ENCODE measurements around the gene AKAP6.

AKAP6 gene

DNA sequence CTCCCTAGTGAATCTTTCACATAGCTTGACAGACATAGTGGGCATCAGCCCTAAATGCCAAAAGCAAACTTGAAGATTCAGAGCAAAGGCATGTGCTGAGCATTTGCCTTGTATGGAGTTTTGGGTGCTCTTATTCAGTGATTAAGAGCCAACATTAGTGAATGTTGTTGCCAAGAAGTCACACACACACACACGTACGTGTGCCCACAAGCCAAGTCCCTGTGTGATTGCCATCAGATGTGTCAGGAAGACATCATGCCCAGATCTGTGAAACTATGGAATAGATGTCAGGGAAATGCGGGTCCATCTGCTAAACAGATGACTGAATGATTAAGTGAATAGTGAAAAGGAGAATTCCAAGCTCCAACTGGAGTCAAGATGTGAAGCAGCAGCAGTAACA lies 149.0 kb downstream of the AKAP6 start:
- peaks cover 17% of the 10 kb centered on the region for H3K4me1 ChIP-seq (ENCODE audit: control insufficient read depth, insufficient read depth, low read length, poor library complexity, severe bottlenecking)
- no peak overlapping the region for H3K4me3 ChIP-seq (ENCODE audit: extremely low read depth, insufficient read depth, low read length, poor library complexity, severe bottlenecking)
- no peaks in the 10 kb centered on the region for H3K9me3 ChIP-seq (ENCODE audit: control insufficient read depth, low read length)
- no peak overlapping the region for H3K27ac ChIP-seq (ENCODE audit: low read depth, low read length, severe bottlenecking)
- 83 to 100% methylated on average over 1 to 3 of the region's 3 CpGs for WGBS, 2 experiments (ENCODE audit: insufficient coverage in 2 of 2)
- H3K36me3 ChIP-seq (ENCODE audit: control insufficient read depth, insufficient read depth, low read length) = no peaks in the 10 kb centered on the region

DNA sequence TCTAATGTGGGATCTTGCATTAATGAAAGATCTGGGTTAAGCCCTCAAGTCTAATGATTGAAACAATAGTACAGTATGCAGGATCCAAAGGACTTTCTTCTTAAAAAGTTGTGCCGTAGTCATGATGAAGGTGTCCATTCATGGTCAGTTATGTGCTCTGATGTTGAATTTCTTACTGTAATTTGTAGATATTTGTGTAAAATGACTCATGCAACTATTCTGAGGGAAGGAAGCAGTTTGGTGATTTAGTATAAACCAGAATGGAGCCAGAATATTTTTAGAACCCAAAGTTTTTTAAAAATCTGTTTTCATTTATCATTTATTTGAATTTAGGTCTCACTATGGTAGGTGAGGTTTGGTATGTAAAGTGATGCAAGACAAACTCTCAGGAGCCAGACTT lies 151.2 kb downstream of the AKAP6 start:
- Histone ChIP-seq H3K27ac (ENCODE audit: low read depth, low read length, severe bottlenecking) (no peak overlapping the region), H3K4me1 (ENCODE audit: control insufficient read depth, insufficient read depth, low read length, poor library complexity, severe bottlenecking) (peaks cover 11% of the 10 kb centered on the region), H3K9me3 (ENCODE audit: control insufficient read depth, low read length) (no peaks in the 10 kb centered on the region), H3K4me3 (ENCODE audit: extremely low read depth, insufficient read depth, low read length, poor library complexity, severe bottlenecking) (no peak overlapping the region), H3K36me3 (ENCODE audit: control insufficient read depth, insufficient read depth, low read length) (no peaks in the 10 kb centered on the region)
- 90 to 93% methylated on average over 1 of the region's 1 CpG for WGBS, 2 experiments (ENCODE audit: insufficient coverage in 2 of 2)

DNA sequence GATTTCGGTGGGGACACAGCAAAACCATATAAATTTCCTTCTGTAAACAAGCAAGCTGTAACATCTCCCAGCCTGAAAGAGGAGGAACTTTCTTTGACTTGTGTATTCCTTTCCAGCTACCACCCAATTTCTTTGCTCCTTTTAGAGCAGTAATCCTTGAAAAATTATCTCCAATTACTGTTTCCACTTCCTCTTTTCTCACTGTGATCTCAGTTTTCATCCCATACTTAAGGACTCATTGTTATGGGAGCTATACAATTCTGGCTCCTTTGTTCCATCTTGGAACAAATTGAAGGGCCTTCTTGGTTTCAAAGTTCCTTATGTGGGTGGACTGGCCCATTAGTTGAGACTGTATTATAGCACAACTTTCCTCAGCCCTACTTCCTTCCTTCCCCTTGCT lies 152.6 kb downstream of the AKAP6 start:
- peaks cover 6% of the 10 kb centered on the region for H3K4me1 ChIP-seq (ENCODE audit: control insufficient read depth, insufficient read depth, low read length, poor library complexity, severe bottlenecking)
- H3K4me3 ChIP-seq (ENCODE audit: extremely low read depth, insufficient read depth, low read length, poor library complexity, severe bottlenecking) = no peak overlapping the region
- H3K36me3 ChIP-seq (ENCODE audit: control insufficient read depth, insufficient read depth, low read length) = no peaks in the 10 kb centered on the region
- 63% methylated on average over 1 of the region's 1 CpG; no CpG with 5 or more reads in 1 of the 2 experiments for WGBS, 2 experiments (ENCODE audit: insufficient coverage in 2 of 2)
- H3K9me3 ChIP-seq (ENCODE audit: control insufficient read depth, low read length) = no peaks in the 10 kb centered on the region
- no peak overlapping the region for H3K27ac ChIP-seq (ENCODE audit: low read depth, low read length, severe bottlenecking)

DNA sequence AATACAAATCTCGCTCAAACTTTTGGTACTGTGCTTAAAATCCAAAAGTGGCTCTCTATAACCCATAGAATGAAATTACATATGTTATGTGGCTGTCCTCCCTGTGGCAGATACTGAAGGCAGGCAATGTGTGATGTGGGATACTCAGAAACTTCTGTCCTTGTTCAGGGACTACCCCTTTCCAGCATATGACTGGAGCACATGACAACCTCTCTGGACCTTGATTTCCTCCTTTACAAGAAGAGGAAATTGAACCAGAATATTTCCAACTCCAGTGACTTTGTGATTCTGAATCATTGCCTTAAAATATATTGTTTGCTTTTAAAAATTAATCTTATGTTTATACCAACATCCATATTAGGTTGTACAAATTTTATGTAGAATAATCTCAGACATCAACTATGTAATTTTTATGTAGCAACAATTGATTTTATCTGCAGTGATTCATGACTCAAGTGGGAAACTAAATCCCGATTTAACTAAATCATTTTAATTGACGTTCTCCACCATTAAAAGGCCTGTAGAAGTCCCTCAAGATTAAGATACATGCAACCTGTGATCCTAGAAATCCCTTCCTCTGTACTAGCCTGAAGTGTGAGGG lies 162.4 kb downstream of the AKAP6 start:
- no peak overlapping the region for H3K27ac ChIP-seq (ENCODE audit: low read depth, low read length, severe bottlenecking)
- WGBS, 2 experiments (ENCODE audit: insufficient coverage in 2 of 2) = 83% methylated on average over 1 of the region's 3 CpGs; no CpG with 5 or more reads in 1 of the 2 experiments
- H3K4me3 ChIP-seq (ENCODE audit: extremely low read depth, insufficient read depth, low read length, poor library complexity, severe bottlenecking) = no peak overlapping the region
- H3K4me1 ChIP-seq (ENCODE audit: control insufficient read depth, insufficient read depth, low read length, poor library complexity, severe bottlenecking) = peaks cover 12% of the 10 kb centered on the region
- H3K9me3 ChIP-seq (ENCODE audit: control insufficient read depth, low read length) = no peaks in the 10 kb centered on the region
- no peaks in the 10 kb centered on the region for H3K36me3 ChIP-seq (ENCODE audit: control insufficient read depth, insufficient read depth, low read length)

DNA sequence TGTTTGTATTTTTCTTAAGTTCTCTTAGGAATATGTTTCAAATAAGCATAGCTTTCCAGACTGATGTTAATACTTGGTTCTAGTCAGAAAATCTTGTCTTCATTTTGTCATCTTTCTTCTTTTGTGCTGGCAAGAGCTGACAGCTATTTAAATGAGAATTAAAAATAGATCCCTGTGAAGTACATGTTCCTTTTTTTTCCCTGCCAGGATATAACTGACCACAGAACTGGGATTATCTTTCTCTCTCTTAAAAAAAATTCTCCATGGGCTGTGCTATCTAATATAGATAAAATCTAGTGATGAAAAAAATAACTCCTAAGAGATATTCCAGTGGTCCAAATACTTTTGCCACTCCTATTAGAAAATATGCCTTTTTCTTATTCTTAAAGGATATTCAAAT lies 163.4 kb downstream of the AKAP6 start:
- Histone ChIP-seq H3K9me3 (ENCODE audit: control insufficient read depth, low read length) (no peaks in the 10 kb centered on the region), H3K27ac (ENCODE audit: low read depth, low read length, severe bottlenecking) (no peak overlapping the region), H3K4me3 (ENCODE audit: extremely low read depth, insufficient read depth, low read length, poor library complexity, severe bottlenecking) (no peak overlapping the region), H3K36me3 (ENCODE audit: control insufficient read depth, insufficient read depth, low read length) (no peaks in the 10 kb centered on the region), H3K4me1 (ENCODE audit: control insufficient read depth, insufficient read depth, low read length, poor library complexity, severe bottlenecking) (peaks cover 12% of the 10 kb centered on the region)

DNA sequence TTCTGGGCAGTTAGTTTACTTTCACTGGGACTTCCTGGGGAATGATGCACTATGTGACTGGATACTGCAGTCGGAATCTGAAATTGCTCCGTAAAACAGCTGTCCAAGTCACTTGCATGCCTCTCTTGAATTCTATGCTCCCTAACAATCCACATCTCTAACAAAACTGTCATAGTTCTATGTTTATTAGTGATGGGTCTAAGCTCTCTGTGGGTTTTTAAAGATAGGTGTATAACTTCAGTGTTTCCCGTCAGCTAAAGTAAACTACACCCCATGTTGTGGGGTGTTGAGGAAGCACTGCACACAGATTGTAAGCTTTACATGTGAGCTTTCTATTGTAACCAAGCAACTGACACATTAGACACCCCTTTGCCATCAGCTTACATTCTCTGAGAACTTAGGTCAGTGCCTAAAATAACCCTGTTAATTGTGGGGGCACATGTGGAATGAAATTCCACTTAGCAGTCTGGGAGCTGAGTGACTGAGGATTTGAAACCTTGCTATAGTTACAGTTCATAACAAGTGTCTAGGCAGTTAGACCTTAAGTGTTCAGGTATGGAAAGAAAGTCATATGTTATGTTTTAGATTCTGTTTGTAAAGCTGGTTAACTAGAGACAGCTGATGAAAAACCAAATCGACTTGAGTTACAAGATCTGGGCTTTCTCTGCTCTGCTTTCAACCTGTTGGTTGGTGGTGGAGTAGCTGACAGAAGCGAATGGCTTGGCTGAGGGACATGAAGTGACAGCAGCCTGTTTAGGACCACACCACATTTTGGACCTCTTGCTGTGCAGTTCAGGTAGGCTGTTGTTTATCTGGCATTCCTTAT lies 165.7 kb downstream of the AKAP6 start:
- Histone ChIP-seq H3K4me3 (ENCODE audit: extremely low read depth, insufficient read depth, low read length, poor library complexity, severe bottlenecking) (no peak overlapping the region), H3K4me1 (ENCODE audit: control insufficient read depth, insufficient read depth, low read length, poor library complexity, severe bottlenecking) (peaks cover 8% of the 10 kb centered on the region), H3K27ac (ENCODE audit: low read depth, low read length, severe bottlenecking) (peak overlapping the region; percentile 73), H3K36me3 (ENCODE audit: control insufficient read depth, insufficient read depth, low read length) (no peaks in the 10 kb centered on the region), H3K9me3 (ENCODE audit: control insufficient read depth, low read length) (no peaks in the 10 kb centered on the region)
- WGBS, 2 experiments (ENCODE audit: insufficient coverage in 2 of 2) = 83 to 88% methylated on average over 1 to 3 of the region's 5 CpGs

DNA sequence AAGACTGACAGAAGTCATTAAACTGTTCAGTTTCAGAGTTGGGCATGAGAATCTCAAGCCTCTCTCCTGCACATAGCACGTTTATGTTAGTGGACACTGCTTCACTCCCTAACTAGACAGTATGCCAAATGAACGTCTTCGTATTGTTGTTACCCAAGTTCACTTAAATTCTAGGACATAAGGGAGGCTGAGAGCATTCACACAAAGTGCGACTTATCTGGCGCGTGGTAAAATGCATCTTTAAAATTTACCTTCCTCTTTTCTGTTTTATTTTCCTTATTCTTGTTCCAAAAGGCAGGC lies 166.3 kb downstream of the AKAP6 start:
- Histone ChIP-seq H3K36me3 (ENCODE audit: control insufficient read depth, insufficient read depth, low read length) (no peaks in the 10 kb centered on the region), H3K4me3 (ENCODE audit: extremely low read depth, insufficient read depth, low read length, poor library complexity, severe bottlenecking) (no peak overlapping the region), H3K4me1 (ENCODE audit: control insufficient read depth, insufficient read depth, low read length, poor library complexity, severe bottlenecking) (peaks cover 8% of the 10 kb centered on the region), H3K27ac (ENCODE audit: low read depth, low read length, severe bottlenecking) (peak overlapping the region; percentile 73), H3K9me3 (ENCODE audit: control insufficient read depth, low read length) (no peaks in the 10 kb centered on the region)
- 89 to 94% methylated on average over 3 of the region's 6 CpGs for WGBS, 2 experiments (ENCODE audit: insufficient coverage in 2 of 2)

DNA sequence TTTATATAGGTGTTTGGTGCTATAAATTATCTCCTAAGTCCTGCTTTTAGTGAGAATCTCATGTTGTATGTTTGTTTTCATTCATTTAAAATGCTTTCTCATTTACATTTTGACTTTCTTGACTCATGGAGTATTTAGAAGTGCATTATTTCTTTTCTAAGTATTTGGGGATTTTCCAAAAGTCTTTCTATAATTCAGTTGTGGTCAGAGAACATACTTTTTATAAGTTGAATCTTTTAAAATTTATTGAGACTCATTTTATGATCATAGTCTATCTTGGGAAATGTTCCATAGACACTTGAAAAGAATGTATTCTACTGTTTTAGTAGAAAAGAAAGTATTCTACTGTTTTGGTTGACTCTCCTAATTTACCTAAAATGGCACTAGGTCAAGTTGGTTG lies 168.2 kb downstream of the AKAP6 start:
- Histone ChIP-seq H3K4me3 (ENCODE audit: extremely low read depth, insufficient read depth, low read length, poor library complexity, severe bottlenecking) (no peak overlapping the region), H3K4me1 (ENCODE audit: control insufficient read depth, insufficient read depth, low read length, poor library complexity, severe bottlenecking) (peaks cover 8% of the 10 kb centered on the region), H3K9me3 (ENCODE audit: control insufficient read depth, low read length) (no peaks in the 10 kb centered on the region), H3K36me3 (ENCODE audit: control insufficient read depth, insufficient read depth, low read length) (no peaks in the 10 kb centered on the region), H3K27ac (ENCODE audit: low read depth, low read length, severe bottlenecking) (no peak overlapping the region)

DNA sequence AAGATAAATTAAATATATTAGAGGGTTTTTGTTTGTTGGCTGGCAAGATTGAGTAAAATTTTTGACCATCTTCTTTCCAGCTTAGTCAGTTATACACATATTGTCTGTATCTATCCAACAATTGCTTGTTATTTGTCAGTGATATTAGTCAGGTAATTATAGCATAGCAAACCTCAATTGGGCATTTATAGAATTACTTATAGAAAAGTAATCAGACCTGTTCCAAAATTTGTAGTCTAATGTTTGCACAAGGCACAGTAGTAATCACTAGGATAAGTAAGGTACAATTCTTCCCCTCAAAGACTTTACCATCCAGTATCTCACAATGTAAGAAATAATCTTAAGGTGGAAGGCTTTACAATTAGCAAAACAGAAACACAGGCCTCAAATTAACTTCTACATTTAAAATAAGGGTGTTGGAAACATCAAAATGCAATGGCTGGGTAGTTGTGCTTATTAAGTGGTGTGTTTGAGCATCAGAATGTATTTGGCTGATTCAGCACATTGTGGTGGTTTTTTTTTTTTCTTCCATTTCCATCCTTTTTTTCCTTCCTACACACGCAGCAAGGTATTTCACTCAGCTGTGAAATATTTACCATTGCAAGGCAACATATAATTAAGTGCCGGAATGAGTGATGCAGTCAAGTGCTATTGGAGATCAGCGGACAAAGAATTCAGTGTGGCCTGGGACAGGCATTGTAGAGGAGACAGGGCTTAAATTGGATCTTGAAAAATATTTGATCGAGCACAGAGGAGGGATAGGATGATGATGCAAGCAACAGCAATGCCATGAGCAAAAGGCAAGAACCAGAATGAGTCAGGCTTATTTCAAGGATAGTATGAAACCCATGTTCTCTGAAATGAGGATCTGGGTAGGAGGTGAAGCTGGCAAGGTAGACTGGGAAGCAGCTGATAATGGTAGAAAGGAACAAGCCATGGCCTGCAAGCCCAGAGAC lies 178.2 kb downstream of the AKAP6 start:
- H3K9me3 ChIP-seq (ENCODE audit: control insufficient read depth, low read length) = no peaks in the 10 kb centered on the region
- peak overlapping the region; percentile 74 for H3K27ac ChIP-seq (ENCODE audit: low read depth, low read length, severe bottlenecking)
- WGBS, 2 experiments (ENCODE audit: insufficient coverage in 2 of 2) = 94 to 99% methylated on average over 3 of the region's 4 CpGs
- H3K4me1 ChIP-seq (ENCODE audit: control insufficient read depth, insufficient read depth, low read length, poor library complexity, severe bottlenecking) = peaks cover 6% of the 10 kb centered on the region
- H3K36me3 ChIP-seq (ENCODE audit: control insufficient read depth, insufficient read depth, low read length) = no peaks in the 10 kb centered on the region
- H3K4me3 ChIP-seq (ENCODE audit: extremely low read depth, insufficient read depth, low read length, poor library complexity, severe bottlenecking) = no peak overlapping the region

DNA sequence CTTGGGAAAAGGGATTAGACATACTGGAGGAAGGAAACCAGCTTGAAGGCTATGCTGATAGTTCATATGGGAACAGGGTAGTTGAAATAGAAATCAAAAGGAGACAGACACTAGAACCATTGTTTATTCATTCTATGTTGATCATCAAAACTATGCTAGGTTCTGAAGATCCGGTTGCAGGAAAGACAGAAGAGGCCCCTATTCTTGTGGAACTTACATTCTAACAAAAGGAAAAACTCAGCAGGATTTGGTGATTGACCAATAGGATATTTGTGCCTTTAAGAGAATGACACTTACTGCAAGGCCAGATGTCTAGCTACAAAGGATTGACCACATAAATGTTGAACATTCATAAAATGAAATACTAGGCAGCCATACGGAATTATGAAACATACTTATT lies 179.2 kb downstream of the AKAP6 start:
- Histone ChIP-seq H3K4me3 (ENCODE audit: extremely low read depth, insufficient read depth, low read length, poor library complexity, severe bottlenecking) (no peak overlapping the region), H3K27ac (ENCODE audit: low read depth, low read length, severe bottlenecking) (peak overlapping the region; percentile 74)
- WGBS, 2 experiments (ENCODE audit: insufficient coverage in 2 of 2) = no CpG with 5 or more reads among the region's 2 CpGs

More for the DNA sequence above, 179.2 kb downstream of the AKAP6 start:
- Histone ChIP-seq H3K4me1 (ENCODE audit: control insufficient read depth, insufficient read depth, low read length, poor library complexity, severe bottlenecking) (peaks cover 6% of the 10 kb centered on the region), H3K9me3 (ENCODE audit: control insufficient read depth, low read length) (no peaks in the 10 kb centered on the region), H3K36me3 (ENCODE audit: control insufficient read depth, insufficient read depth, low read length) (no peaks in the 10 kb centered on the region)

Data from mesodermal cell (in vitro differentiated cells).